ENCODE measurements around the gene SREK1.
A peak's percentile ranks its signal among the peaks of the same experiment; 100 is the strongest.

DNA sequence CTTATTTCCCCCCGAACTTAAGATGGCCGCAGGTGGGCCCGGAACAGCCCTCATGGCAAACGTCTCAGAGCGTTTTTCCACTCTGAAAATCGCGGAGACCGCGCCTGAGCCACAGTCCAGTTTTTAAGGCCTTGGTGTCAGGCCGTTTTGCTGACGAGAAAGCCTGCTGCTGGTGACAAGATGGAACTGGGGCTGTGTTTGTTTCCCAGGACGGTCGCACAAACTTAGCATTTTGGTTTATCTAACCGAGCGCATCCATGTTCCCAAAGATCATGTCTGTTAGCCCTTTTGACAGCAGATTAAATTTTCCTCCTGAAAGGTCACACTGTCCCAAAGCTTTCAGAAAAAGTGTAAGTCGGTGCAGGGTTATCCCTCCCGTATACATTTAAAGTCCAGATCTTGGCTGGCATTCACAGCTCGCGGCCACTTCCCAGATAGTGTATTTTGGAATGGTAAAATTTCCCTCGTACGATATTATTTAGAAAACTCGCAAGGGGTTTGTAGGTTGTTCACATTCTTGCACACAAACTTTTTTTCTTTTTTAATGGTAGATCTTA is 812 bp downstream of the SREK1 start:
- TF ChIP-seq, protein P1, sequence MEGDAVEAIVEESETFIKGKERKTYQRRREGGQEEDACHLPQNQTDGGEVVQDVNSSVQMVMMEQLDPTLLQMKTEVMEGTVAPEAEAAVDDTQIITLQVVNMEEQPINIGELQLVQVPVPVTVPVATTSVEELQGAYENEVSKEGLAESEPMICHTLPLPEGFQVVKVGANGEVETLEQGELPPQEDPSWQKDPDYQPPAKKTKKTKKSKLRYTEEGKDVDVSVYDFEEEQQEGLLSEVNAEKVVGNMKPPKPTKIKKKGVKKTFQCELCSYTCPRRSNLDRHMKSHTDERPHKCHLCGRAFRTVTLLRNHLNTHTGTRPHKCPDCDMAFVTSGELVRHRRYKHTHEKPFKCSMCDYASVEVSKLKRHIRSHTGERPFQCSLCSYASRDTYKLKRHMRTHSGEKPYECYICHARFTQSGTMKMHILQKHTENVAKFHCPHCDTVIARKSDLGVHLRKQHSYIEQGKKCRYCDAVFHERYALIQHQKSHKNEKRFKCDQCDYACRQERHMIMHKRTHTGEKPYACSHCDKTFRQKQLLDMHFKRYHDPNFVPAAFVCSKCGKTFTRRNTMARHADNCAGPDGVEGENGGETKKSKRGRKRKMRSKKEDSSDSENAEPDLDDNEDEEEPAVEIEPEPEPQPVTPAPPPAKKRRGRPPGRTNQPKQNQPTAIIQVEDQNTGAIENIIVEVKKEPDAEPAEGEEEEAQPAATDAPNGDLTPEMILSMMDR (IDR thresholded peaks at IDR 0.05): no peak
- peak in 1 of 2 donors; percentile 2 for TF ChIP-seq POLR2A (IDR thresholded peaks at IDR 0.05)
